Esophagus squamous epithelium (tissue), 4 donors: ENCODE results near the gene XRCC6.

Source experiments
- POLR2A ChIP-seq, 4 donors: fragments of 450-650 bp; IDR thresholded peaks; one replicate each; pipeline ENCODE4 v1.6.1; 2017; ENCODE audit warnings: antibody characterized with exemption in 4 of 4, mild to moderate bottlenecking in 4 of 4, moderate library complexity in 3 of 4
- TF ChIP-seq, protein P1 (sequence below), 6 experiments: fragments of 450-650 bp in 4 of 6; fragments of 200-600 bp in 2 of 6; sonication (generic) in 2 of 6; IDR thresholded peaks; one replicate each; pipeline ENCODE4 v1.5.1; 2016 to 2019; ENCODE audit warnings: antibody characterized with exemption in 6 of 6, mild to moderate bottlenecking in 4 of 6, moderate library complexity in 4 of 6

DNA sequence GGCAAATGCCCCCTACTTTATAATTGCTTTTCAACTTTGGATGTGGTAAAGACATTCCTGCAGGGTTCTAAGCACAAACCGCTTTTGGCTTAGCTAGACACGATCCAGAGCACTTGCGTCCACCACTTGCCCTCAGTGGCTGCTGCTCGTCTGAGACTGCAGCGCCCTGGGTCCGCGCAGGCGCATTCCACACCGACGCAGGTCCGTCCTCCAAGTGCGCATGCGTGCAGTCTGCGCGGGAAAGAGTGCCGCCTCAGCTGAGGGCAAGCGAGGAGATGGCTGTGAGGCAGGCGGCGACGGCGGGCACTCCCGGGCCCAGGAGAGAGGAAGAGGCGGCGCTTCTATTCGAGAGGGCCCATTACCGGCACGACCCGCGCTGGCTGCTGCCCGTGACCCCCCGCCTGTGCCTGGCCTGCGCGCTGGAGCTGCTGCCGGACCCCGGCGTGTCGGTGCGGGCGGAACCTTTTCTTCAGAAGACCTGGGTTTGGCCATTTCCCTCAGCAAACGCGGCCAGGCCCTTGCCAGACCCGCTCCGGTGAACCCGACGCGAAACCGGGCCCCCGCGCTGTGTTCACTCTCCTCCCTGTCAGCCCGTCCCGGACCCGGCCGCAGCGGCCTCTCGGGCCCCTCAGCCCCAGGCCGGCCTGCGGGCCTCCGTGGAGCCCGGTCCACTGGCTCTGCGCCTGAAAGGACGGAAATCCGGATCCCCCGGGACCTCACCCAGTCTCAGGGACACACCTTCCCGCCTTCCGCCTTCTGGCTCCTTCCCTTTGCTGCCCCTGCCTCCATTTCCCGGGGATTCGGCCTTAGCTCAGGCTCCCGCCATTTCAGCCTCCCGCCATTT, 78.4 kb downstream of the XRCC6 start, which contains the start of gene MEI1:
- TF ChIP-seq, protein P1, sequence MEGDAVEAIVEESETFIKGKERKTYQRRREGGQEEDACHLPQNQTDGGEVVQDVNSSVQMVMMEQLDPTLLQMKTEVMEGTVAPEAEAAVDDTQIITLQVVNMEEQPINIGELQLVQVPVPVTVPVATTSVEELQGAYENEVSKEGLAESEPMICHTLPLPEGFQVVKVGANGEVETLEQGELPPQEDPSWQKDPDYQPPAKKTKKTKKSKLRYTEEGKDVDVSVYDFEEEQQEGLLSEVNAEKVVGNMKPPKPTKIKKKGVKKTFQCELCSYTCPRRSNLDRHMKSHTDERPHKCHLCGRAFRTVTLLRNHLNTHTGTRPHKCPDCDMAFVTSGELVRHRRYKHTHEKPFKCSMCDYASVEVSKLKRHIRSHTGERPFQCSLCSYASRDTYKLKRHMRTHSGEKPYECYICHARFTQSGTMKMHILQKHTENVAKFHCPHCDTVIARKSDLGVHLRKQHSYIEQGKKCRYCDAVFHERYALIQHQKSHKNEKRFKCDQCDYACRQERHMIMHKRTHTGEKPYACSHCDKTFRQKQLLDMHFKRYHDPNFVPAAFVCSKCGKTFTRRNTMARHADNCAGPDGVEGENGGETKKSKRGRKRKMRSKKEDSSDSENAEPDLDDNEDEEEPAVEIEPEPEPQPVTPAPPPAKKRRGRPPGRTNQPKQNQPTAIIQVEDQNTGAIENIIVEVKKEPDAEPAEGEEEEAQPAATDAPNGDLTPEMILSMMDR (IDR thresholded peaks at IDR 0.05), result peak in 1 of 6 experiments; percentile 11
- no peak for TF ChIP-seq POLR2A (IDR thresholded peaks at IDR 0.05)
